ENCODE data around the gene KLF14.
"Not testable (repeated sequence)": the region's sequence is repeated elsewhere in the genome, so short reads cannot be mapped to it uniquely, and the experiment has no call there.

KLF14 gene

DNA sequence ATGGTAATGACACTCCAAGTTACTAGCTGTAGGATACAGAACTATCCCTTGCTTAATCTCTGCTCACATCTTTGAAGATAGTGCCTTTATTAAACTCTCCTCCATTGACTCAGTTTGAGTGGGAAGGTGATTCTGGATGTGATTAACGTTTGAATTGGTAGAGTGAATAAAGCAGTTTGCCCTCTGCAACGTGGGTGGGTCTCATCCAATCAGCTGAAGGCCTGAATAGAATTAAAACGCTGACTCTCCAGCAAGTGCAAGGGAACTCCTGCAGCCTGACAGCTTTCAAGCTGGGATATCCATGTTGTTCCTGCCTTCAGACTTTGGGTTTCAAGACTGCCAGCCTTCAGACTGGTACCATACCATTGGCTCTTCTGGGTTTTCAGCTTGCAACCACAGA lies 21.6 kb downstream of the KLF14 start:
- no peak for DNase-seq

DNA sequence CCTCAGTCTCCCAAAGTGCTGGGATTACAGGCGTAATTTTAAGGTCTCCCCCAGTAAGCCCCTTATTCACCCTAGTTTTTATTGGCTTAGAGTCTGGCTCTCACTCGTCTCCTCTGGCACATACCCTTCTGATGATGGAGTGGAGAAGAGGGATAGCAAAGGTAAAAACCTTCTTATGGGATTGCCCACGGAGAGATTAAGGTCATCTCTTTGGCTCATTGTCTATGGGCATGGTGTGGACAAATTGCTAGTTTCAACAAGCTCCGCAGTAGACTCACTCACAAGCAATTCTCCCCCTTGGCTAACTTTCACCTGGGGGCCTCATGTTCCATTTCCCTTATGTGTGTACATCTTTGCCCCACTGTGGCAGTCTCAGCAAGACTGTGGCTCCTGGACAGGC lies 25.2 kb downstream of the KLF14 start:
- DNase-seq: no peak

DNA sequence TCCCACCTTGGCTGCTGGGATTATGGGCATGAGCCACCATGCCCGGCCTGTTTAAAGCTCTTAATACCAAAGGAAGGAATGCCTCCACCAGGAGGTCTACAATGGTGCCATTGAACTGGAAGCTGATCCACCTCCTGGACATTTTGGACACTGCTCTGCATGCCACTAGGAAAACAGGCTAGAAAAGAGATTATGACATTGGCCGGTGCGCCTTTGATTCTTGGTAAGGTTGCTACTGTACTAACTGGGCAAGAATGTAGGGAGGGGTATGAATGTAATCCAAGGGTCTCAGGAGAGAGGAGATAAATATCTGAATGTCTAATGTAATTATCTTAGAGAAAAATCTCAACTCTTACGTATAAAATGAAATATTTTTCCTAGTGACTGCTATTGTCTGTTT lies 26.0 kb downstream of the KLF14 start:
- DNase-seq: no peak

DNA sequence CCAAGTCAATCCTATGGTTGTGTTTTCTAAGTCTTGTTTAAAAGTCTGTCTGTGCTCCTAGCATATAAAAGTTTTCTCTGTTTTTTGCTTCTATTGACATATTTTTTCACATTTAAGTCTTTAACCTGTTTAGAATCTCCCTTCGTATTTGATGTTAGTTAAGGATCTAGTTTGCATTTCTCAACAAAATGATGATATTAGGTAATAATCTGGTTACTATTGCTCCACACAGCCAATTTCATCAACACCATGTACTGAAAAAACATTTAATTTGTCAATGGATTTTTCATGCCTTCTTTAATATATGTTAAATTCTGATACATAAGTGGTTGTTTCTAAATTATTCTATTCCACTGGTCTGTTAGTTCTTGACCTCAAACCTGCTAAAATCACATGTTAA lies 30.2 kb downstream of the KLF14 start:
- no peak for DNase-seq

DNA sequence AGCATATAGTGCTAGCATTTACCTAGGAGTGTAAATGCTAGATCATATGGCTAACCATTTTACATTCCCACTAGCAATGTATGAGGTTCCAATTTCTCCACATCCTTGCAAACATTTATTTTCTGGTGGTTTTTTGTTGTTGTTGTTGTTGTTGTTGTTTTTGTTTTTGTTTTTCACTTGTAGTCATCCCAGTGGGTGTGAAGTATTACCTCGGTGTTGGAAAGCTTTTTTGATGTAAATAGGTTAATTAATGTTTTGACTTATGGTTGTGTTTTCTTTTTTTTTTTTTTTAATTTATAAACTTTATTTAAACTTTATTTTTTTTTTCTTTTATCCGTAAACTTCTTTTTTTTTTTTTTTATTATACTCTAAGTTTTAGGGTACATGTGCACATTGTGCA lies 32.4 kb downstream of the KLF14 start:
- no peak for DNase-seq

DNA sequence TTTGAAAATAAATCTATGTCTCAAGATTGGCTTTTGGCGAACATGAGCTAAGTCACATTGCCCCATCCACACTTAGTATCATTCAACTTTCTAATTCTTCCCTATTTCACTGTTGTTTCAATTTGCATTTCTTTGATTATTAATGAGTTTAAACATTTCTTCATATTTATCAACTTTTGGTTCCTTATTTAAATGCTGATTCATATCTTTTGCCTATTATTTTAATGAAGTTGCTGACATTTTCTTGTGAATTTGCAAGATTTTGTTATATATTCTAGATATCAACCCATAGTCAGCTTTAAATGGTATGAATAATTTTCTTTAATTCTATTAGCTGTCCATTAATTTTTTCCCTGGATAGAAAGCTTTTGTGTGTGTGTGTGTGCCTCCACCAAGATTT lies 33.2 kb downstream of the KLF14 start:
- no peak for DNase-seq

DNA sequence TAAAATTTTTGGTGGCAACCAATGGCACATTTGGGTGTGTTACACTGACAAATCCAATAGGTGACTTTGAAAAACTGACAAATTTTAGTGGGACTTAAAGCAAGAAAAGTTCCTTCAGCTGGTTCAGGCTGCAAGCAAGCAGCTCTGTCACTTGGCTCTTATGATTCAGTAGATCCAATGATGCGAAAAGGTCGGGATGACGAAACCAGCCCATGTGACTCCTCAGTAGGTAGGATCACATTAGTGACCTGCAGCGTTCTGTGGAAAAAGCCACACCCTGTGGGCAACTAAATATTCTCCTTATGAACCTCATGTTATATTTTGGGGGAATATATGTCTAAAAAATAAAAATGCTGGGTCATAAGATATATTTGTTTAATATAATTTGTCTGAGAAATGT lies 34.3 kb downstream of the KLF14 start:
- DNase-seq: no peak

DNA sequence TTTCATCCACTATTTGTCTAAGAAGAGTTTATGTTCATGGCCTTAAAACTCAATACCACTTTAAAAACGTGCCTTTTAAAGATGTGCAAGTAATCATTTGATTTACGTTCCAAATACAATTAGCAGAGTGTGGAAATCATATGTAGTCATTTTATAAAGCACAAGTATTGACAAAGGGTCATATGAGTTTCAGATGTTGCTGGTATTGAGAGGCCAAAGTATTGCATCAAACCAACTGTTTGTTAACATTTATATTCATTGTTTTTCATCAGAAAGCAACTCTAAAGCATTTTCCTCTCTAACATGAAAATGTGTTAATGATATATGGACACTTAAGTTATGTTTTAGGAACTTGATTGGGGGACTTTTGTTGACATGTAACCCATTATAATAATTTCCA lies 36.2 kb downstream of the KLF14 start:
- DNase-seq: no peak

DNA sequence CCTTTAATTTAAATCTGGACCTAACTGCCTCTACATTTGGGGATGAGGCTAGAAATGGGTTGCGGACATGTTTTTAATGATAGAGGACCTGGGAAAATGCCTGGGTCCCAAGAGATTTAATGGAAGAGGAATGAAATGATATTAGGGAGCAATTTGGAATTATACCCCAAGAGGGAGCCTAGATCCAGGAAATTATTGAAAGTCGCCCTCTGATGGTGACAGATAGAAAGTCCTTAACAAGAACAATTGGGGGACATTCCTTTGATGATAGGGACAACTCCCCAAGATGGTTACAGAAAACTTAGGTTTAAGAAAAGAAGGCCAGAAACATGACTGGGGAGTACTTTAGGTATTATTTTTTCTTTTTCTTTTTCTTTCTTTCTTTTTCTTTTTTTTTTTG lies 38.2 kb downstream of the KLF14 start:
- no peak for DNase-seq

DNA sequence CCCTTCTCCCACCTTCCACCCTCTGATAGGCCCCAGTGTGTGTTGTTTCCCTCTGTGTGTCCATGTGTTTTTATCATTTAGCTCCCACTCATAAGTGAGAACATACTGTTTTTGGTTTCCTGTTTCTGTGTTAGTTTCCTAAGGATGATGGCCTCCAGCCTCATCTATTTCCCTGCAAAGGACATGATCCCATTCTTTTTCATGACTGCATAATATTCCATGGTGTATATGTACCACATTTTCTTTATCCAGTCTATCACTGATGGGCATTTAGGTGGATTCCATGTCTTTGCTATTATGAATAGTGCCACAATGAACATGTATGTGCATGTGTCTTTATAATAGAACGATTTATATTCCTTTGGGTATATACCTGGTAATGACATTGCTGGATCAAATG lies 41.6 kb downstream of the KLF14 start:
- DNase-seq: not testable (repeated sequence)

DNA sequence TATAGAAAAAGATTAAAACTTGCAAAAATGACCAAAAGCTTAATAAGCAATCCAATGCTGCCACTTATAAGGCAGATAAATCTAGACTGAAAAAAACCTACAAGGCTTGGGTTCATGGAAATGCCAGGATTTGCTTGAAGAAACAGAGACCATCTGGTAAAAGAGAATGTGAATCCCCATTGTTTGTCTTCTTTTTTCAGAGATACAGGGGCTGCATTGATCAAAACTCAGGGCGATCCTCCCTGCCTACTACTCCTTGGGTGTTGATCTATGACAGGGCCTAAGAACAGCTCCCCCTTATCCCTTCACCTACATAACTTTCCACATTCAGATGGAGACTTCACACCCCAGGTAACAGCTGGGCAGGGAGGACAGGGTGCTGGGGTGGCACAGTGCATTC lies 44.3 kb downstream of the KLF14 start:
- DNase-seq: no peak

DNA sequence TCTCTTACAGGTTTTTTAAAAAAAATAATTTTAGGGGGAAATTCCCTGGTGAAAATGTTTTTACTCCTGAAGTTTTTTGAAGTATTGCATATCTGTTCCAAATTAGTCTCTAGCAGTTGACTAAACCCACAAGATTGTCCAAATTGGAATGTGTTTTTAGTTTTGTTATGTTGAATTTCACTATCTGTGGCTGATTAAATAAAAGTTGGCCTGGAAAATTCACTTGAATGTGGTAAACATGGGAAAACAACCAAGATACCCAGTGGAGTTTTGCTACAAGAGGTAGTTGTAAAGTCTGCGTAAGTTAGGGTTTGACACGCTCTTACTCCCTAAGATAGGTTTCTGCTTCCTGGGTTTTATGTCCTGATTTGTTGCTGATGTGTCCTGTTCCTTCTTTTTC lies 51.0 kb downstream of the KLF14 start:
- DNase-seq: no peak

Data from NCI-H2107 (cell line).